Measurements from ENCODE around the gene GEMIN4.

The GEMIN4 gene

DNA sequence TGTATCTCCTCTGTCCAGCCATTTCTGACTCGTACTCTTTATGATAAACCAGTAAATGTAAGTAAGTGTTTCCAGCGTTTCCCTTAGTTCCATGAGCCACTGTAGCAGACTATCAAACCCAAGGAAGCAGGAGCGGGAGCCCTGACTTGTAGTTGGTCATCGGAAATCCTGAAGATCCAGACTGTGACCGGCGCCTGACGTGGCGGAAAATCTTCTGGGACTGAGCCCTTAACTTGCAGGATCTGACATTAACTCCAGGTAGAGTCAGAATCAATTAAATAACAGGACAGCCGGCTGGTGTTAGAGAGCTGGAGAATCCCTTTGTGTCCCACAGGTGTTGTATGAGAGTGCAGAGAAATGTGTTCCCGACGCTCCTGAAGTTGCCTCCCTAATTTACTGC lies 26.0 kb upstream of the GEMIN4 start:
- TF ChIP-seq, protein P1, sequence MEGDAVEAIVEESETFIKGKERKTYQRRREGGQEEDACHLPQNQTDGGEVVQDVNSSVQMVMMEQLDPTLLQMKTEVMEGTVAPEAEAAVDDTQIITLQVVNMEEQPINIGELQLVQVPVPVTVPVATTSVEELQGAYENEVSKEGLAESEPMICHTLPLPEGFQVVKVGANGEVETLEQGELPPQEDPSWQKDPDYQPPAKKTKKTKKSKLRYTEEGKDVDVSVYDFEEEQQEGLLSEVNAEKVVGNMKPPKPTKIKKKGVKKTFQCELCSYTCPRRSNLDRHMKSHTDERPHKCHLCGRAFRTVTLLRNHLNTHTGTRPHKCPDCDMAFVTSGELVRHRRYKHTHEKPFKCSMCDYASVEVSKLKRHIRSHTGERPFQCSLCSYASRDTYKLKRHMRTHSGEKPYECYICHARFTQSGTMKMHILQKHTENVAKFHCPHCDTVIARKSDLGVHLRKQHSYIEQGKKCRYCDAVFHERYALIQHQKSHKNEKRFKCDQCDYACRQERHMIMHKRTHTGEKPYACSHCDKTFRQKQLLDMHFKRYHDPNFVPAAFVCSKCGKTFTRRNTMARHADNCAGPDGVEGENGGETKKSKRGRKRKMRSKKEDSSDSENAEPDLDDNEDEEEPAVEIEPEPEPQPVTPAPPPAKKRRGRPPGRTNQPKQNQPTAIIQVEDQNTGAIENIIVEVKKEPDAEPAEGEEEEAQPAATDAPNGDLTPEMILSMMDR (conservative IDR thresholded peaks at IDR 0.05; ENCODE audit: control insufficient read depth, insufficient read depth, low read depth, low read length) = no peak
- H3K4me3 ChIP-seq (ENCODE audit: control insufficient read depth, low read depth, low read length) = no peak overlapping the region
- no peak for DNase-seq (ENCODE audit: low read depth)

DNA sequence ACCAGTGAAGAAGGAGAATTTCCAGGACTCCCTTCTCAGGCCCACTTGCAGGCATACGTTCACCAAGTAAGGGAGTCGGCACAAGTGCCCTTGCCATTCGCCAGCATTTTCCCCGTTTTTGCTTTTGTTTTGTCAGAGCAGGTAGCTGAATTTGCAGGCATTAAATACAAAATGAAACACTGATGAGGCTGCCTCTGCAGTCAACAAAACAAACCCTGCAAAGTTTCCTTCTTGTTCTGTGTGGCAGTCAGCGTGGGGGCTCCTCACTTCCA lies 22.2 kb upstream of the GEMIN4 start:
- no peak for DNase-seq (ENCODE audit: low read depth)
- TF ChIP-seq, protein P1 (conservative IDR thresholded peaks at IDR 0.05; ENCODE audit: control insufficient read depth, insufficient read depth, low read depth, low read length) = no peak
- H3K4me3 ChIP-seq (ENCODE audit: control insufficient read depth, low read depth, low read length) = no peak overlapping the region

DNA sequence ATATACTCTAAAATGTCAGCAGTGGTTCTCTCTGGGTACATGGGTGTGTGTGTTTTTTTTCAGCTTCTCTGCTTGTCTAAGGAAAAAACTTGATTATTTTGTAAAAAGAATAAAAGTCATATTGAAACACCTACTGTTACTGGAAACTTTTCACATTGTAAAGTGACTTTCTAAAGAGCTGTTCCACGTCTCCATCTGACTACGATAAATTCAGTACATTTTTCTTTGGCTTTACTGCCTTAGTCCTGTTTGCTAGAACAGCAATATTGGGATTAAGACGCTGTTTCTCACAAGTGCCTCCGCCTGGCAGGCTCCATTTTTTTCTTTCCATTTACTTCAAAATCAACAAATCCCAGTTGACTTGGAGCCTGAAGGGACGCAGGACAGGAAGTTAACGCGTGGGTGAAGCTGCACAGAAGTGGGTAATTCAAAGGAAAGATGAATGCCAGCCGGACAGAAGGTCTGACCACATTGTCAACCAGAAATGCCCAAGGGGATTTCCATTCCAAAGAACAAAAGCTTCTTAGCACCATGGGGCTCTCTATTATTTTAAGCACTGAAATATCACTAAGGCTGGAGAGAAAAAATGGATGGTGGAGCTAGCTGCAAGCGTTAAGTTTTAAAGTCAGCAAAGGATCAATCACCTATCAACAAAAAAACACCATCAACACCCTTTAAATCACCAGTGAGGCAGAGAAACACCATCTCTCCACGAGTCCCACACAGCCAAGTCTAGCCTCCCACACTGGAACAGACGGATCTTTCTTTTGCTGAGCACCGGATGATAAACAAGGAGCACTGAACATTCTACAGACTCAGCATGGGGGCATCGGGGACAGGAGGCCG lies 21.6 kb upstream of the GEMIN4 start:
- no peak for DNase-seq (ENCODE audit: low read depth)
- TF ChIP-seq, protein P1 (conservative IDR thresholded peaks at IDR 0.05; ENCODE audit: control insufficient read depth, insufficient read depth, low read depth, low read length) = no peak

DNA sequence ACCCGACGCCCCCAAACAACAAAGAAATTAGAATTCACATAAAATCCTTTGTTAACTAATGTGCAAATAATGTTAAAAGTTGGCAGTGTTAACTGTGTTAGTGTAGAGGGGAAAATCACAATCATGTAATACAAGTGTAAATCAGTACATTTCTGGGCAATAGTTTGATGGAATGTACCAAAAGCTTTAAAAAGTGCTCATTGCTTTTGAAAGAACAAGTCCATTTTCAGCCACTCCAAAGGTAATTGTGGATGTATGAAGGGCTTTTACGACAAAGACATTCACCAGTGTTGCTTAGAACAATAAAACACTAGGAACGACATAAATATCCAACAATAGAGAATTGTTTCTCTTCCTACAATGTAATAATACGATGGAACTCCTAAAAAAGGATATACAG lies 21.0 kb upstream of the GEMIN4 start:
- TF ChIP-seq, protein P1 (conservative IDR thresholded peaks at IDR 0.05; ENCODE audit: control insufficient read depth, insufficient read depth, low read depth, low read length) = no peak
- no peak for DNase-seq (ENCODE audit: low read depth)
- no peak overlapping the region for H3K4me3 ChIP-seq (ENCODE audit: control insufficient read depth, low read depth, low read length)

More for the DNA sequence above, 21.6 kb upstream of the GEMIN4 start:
- no peak overlapping the region for H3K4me3 ChIP-seq (ENCODE audit: control insufficient read depth, low read depth, low read length)

DNA sequence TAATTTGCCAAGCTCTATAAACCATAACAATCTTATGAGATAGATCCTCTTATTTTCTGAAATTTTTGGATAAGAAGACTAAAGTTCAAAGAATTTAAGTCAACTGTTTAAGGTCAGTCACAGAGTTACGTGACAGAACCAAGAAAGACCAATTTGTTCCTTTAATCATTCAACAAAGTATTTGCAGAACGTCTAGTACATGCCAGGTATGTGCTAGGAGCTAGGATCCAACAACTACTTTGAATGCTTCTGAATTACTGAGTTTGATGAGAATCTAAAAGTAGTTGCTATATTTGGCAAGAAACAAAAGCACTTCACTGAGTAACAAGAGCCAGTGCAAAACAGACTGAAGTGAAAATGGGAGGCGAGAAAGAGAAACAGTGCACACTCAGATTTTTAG lies 15.0 kb upstream of the GEMIN4 start:
- DNase-seq (ENCODE audit: low read depth) = no peak
- TF ChIP-seq, protein P1 (conservative IDR thresholded peaks at IDR 0.05; ENCODE audit: control insufficient read depth, insufficient read depth, low read depth, low read length) = no peak
- H3K4me3 ChIP-seq (ENCODE audit: control insufficient read depth, low read depth, low read length) = no peak overlapping the region

DNA sequence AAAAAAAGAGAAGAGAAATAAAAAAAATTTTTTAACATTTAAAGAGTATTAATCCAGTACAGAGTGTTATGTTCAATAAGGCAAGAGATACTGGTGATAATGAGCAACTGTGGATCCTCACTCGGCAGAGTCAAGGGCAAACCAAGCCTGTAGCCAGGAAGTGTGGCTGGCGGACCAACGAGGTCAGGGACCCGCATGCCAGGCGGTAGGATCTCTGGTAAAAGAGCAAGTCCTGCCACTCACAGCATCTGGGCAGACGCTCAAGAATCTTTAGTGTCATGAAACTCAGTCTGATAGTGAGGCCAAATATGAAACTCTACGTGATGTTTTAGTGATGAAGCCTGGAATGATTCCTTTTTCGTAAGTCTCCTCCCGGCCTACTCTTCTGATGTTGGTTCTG lies 8.3 kb upstream of the GEMIN4 start:
- DNase-seq (ENCODE audit: low read depth) = no peak
- TF ChIP-seq, protein P1 (conservative IDR thresholded peaks at IDR 0.05; ENCODE audit: control insufficient read depth, insufficient read depth, low read depth, low read length) = no peak
- no peak overlapping the region for H3K4me3 ChIP-seq (ENCODE audit: control insufficient read depth, low read depth, low read length)

All from fibroblast of mammary gland (primary cell).